ENCODE results near the gene ECI2. TPM values are rescaled to one million over a fixed set of nuclear protein-coding genes. Genes with fewer than 3 reads are reported as not detected.

Gene ECI2, protein sequence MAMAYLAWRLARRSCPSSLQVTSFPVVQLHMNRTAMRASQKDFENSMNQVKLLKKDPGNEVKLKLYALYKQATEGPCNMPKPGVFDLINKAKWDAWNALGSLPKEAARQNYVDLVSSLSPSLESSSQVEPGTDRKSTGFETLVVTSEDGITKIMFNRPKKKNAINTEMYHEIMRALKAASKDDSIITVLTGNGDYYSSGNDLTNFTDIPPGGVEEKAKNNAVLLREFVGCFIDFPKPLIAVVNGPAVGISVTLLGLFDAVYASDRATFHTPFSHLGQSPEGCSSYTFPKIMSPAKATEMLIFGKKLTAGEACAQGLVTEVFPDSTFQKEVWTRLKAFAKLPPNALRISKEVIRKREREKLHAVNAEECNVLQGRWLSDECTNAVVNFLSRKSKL
- 37.5 and 54.8 TPM in 2 replicates for total RNA-seq (2014; rRNA removed; shearing (Covaris generic))

DNA sequence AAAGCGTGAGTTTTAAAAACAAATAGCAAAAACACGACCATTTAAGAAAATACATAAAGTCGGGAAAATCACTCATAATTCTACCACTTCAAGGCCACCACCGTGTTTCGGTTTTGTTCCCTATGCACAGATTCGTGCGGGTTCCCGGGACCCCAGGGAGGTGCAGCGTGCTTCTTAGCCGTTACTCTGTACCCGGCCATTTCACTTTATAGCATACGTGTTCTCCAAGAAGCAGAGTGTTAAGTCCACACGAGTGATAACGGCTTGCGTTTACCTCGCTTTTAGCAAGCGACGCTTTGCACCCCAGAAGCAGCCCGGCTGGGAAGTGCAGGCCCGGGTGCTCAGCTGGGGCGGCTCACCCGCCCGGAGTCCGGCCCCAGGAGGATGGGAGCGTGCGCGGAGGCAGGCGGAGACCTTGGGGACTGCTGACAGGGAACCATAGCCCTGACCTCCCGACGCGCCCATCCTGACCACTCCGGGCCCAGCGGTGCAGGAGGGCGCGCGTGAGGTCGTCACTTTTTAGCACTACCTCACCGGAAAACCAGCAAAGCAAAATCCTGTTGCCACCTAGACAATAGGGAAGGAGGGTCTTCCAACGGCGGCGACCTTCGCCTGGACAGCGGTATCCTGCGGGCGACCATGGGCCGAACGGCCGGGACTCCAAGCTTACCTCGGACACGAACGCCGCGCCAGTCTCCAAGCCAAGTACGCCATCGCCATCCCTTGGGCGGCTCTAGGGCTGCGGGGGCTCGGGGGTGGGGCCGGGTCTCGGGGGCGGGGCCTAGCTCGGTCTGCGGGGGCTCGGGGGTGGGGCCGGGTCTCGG, at the start of gene ECI2:
Gene ECI2 (minus strand): TSS at position 735 of the 824 bp plus-strand sequence. CDS start 15 bp downstream, at position 720.

DNA sequence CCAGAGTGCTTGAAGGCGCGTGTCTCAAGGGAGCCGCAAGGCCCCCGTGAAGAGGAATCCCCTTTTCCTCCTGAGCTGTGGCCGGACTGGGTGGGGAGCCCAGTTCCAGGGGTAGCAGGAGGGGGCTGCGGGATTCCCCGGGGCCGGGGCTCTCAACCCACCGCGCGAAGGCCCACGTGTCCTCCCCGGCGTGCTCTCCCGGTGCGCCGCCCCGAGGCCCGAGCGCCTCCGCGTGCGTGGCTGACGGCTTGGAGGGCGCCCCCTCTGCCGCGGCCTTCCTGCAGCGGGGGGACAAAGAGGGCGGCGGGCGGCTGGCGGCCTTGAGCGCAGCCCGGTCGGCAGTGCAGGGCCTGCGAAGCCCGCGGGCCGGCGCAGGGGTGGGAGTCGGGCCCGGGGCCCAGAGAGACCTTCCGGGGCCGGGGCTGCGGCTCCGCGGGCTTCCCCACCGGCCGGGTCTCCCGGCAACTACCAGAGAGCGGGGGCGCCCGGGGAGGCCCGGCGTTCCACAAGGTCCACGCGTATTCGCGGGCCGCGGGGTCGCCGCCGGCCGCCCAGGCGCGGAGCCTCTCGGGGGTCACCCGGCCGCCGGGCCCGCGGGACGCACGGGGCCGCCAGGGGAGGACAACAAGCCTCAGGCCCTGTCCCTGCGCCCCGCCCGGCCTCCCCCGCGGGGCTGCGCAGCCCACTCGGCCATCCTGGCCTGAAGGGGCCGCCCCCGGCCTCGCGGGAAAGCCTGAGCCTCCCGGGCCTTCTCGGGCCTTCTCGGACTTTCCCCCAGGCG, 56.5 kb downstream of the ECI2 start, which contains the start of gene FAM217A:
Gene FAM217A (minus strand): TSS at position 447 of the 781 bp plus-strand sequence. CDS start 1,723 bp downstream, outside the sequence.

Other genes with a start within 250 kb of the ECI2 start
- gene FAM217A, start 56.4 kb downstream of the ECI2 start, total RNA-seq (2014; rRNA removed; shearing (Covaris generic)) = not detected in 2 replicates